ENCODE results near the gene DYSF.
A peak's percentile ranks its signal among the peaks of the same experiment; 100 is the strongest.

The DYSF gene

DNA sequence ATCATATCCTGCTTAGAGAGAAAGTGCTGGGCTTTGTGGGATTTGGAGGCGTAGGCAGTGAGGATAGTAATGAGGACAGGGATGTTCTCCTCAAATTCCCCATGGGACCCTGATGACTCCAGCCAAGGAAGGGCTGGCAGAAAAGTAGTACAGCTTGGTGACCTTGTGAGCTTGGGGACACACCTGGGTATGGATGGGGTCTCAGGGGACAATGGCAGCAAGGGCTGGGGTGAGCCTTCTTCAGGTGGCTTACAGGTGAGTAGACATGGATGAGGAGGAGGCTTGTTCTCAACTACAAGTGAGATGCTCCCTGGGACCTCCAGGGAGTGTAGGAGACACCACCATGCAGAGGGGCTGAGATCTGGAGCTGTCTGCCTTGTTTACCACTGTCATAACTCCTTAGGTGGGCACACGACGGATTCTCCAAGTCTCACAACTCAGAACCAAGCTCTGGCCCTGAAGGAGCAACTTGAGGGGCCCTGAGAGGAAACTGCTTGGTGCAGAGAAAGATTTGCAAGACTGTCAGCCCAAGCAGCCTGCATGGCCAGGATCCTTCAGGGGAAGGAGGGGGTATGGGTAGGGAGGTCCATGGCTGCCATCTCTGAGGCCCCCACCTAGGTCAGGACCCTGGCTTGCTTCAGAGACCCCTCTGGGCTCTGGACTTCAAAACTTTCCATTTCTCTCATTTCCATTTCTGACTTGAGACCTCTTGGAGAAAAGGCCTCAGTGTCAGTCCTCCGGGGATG lies 262.8 kb downstream of the DYSF start:
- no peak overlapping the region for H3K4me3 ChIP-seq (ENCODE audit: low read length)
- TF ChIP-seq, protein P1, sequence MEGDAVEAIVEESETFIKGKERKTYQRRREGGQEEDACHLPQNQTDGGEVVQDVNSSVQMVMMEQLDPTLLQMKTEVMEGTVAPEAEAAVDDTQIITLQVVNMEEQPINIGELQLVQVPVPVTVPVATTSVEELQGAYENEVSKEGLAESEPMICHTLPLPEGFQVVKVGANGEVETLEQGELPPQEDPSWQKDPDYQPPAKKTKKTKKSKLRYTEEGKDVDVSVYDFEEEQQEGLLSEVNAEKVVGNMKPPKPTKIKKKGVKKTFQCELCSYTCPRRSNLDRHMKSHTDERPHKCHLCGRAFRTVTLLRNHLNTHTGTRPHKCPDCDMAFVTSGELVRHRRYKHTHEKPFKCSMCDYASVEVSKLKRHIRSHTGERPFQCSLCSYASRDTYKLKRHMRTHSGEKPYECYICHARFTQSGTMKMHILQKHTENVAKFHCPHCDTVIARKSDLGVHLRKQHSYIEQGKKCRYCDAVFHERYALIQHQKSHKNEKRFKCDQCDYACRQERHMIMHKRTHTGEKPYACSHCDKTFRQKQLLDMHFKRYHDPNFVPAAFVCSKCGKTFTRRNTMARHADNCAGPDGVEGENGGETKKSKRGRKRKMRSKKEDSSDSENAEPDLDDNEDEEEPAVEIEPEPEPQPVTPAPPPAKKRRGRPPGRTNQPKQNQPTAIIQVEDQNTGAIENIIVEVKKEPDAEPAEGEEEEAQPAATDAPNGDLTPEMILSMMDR (conservative IDR thresholded peaks at IDR 0.05; ENCODE audit: low read depth, low read length) = no peak
- DNase-seq (ENCODE audit: low read depth) = no peak

DNA sequence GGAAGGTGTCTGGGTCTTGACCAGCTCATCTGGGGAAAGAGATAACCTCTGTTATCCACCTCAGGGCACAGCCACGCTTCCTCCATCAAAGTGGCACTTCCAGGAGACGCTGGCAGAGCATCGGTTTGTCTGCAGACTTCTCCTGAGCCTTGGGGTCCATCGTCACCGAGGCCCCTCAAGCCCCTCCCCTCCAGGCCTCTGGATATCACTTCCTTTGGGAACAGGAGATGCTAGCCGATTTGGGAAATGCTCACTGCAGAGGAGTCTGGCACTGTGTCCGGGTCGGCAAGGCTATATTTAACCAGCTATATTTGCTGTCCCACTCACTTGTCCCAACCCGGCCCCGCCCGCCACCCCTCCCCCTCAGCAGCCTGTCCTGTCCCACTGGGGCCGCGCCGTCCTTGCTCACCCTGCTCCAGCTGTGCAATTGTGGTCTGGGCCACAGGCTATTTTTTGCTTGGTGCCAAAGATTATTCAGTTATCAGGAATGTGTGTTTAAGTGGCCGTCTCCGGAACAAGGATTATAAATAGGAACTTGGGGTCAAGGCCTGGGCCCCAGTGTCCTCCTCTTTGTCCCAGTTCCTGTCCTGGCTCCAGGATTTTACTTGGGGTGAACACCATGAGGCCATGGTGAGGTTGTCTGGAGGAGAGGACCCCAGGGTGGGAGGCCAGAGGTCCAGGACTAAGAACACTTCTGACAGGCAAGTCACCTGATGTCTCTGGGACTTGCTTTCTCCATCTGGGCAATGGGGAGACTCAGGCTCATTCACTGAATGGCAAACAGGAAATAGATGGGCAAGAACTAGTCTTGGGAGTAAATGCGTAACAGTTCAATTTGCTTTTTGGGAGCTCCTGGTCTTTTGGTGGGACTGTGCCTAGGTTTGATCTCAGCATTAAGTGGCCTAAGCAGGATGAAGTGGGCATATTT lies 263.6 kb downstream of the DYSF start:
- DNase-seq (ENCODE audit: low read depth) = peak; percentile 29
- TF ChIP-seq, protein P1 (conservative IDR thresholded peaks at IDR 0.05; ENCODE audit: low read depth, low read length) = no peak
- no peak overlapping the region for H3K4me3 ChIP-seq (ENCODE audit: low read length)

DNA sequence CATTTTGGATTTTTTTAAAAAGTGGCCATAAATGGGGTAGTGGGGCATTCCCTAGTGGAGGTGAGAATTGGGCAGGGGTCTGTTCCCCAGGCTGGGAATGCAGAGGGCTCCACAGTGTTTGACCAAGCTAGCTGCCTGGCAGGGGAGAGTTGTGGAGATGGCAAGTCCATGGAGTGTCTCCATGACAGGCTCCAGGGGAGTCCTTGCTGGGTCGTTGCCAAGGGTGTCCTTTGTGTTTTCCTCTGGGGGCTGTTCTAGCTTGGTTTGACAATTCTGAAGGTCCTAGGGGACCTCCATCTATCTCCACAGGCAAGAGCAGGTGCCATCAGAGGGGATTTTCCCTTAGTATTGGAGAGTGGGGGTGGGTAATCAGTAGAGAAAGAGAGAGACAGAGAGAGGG lies 265.3 kb downstream of the DYSF start:
- no peak for DNase-seq (ENCODE audit: low read depth)
- TF ChIP-seq, protein P1 (conservative IDR thresholded peaks at IDR 0.05; ENCODE audit: low read depth, low read length) = no peak
- no peak overlapping the region for H3K4me3 ChIP-seq (ENCODE audit: low read length)

DNA sequence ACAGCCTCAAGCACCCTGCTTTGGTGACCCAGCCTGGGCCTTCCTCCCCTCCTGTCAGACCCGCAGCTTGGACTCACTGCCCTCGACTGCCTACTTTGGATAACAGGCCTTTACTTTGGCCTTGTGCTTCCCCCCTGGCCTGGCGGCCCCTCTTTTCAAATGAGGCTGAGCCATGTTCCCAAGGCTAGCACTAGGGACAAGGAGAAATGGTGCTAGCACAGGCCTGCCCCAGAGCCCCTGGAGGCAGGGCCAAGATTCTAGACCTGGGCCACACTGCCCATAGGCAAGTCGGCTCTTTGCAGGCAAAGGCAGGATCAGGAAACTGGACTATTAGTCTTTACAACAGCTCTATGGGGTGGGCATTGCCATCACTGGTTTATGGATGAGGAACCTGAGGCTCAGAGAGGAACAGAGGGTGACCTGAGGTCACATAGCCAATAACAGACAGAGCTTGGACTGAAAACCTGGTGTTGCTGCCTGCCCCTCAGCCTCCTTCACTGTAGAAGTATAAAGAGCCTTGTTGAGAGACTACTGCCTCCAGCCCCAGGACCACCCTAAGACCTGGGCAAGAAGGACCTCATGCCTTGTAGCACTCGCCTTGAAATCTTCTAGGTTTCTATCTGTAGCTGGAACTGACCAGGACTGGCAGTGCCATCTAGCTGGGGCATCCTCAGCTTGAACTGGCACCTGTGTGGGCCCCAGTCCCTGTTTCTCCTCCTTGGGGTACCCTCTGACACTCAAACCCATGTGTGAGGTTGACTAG lies 266.3 kb downstream of the DYSF start:
- no peak for DNase-seq (ENCODE audit: low read depth)
- TF ChIP-seq, protein P1 (conservative IDR thresholded peaks at IDR 0.05; ENCODE audit: low read depth, low read length) = no peak
- no peak overlapping the region for H3K4me3 ChIP-seq (ENCODE audit: low read length)

DNA sequence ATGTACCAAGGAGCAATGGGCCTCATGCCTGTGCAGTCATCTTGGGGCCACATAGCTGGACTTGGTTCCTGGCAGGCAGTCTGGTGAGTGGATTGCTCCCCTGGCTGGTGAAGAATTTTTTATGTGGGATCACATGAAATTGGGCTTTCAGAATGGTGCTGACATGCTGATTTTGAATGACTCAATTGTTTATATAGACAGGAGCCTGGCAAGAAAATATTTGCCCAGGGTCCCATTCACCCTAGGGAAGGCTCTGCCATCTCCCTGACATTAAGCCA lies 266.9 kb downstream of the DYSF start:
- TF ChIP-seq, protein P1 (conservative IDR thresholded peaks at IDR 0.05; ENCODE audit: low read depth, low read length) = no peak
- H3K4me3 ChIP-seq (ENCODE audit: low read length) = no peak overlapping the region
- DNase-seq (ENCODE audit: low read depth) = no peak

DNA sequence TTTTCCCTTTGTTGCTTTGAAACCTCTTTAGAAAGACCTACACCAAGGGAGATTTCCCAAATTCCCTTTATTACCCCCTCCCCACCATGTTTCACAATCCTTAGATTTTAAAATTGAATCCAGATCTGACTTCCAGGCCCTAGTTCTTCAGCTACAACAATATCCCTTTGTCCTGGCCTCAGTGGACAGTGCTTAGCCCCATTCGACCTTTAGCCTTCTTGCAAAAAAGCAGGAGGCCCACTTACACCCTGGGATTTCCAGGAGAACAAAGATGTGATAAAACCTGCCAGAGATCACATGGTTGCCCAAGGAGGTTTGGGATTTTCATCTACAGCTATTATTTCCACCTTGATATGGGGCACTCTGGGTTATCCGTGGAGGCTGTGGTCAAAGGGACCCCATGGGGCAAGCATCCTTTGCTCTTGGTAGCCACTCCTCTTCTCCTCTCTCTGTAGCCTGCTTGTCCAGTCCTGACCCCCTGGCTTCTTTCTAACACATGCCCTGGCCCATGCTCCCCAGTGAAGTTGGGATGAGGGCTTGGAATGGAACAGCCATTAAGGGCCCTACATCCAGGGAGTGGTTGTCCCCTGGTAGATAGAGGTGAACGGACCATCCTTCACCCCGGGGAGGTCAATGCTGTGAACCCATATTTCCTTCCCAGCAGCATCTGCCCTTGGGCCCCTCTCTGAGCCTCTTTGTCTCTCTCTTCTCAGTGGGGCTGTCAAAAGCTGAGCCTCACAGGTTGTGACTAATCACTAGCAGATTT lies 267.4 kb downstream of the DYSF start:
- no peak for DNase-seq (ENCODE audit: low read depth)
- H3K4me3 ChIP-seq (ENCODE audit: low read length) = no peak overlapping the region
- TF ChIP-seq, protein P1 (conservative IDR thresholded peaks at IDR 0.05; ENCODE audit: low read depth, low read length) = no peak
